GM23338 (cell line): ENCODE data around the gene MMP15. TPM values are rescaled to one million over a fixed set of nuclear protein-coding genes. Genes with fewer than 3 reads are reported as not detected.

Experiments used
- ATAC-seq: fragments of 200-7000 bp; cut with Tn5 transposase; 3 replicates; pipeline ENCODE4 v1.9.1; 2020
- DNase-seq: peaks from one replicate; pipeline ENCODE4 v3.0.0-alpha.2; 2015; ENCODE audit warnings: low spot score
- H2AFZ ChIP-seq: fragments of 200-600 bp; sonication (generic); 2 replicates; pipeline ENCODE4 v1.8.0; 2016; ENCODE audit warnings: antibody characterized with exemption, mild to moderate bottlenecking, moderate library complexity
- H3F3A ChIP-seq: fragments of 200-600 bp; sonication (generic); replicated peaks from 2 replicates; pipeline ENCODE4 v1.8.0; 2017; ENCODE audit warnings: antibody characterized with exemption, mixed run types, low read depth
- H3K27ac ChIP-seq: fragments of 200-600 bp; sonication (generic); 2 replicates; pipeline ENCODE4 v1.6.1; 2016; ENCODE audit warnings: low read depth
- H3K27me3 ChIP-seq: fragments of 200-600 bp; sonication (generic); 2 replicates; pipeline ENCODE4 v1.8.0; 2016; ENCODE audit warnings: mild to moderate bottlenecking, mixed run types, moderate library complexity; ENCODE audit not compliant: insufficient read depth
- H3K36me3 ChIP-seq: fragments of 200-600 bp; sonication (generic); 2 replicates; pipeline ENCODE4 v1.8.0; 2016; ENCODE audit warnings: mild to moderate bottlenecking; ENCODE audit not compliant: insufficient read depth
- H3K4me1 ChIP-seq: fragments of 200-600 bp; sonication (generic); 2 replicates; pipeline ENCODE4 v1.8.0; 2016; ENCODE audit warnings: mild to moderate bottlenecking, moderate library complexity; ENCODE audit not compliant: insufficient read depth
- H3K4me2 ChIP-seq: fragments of 200-600 bp; sonication (generic); 2 replicates; pipeline ENCODE4 v1.7.1; 2017; ENCODE audit warnings: mixed run types
- H3K4me3 ChIP-seq: fragments of 200-600 bp; sonication (generic); 2 replicates; pipeline ENCODE4 v1.6.1; 2016; ENCODE audit warnings: mixed run types
- H3K79me2 ChIP-seq: fragments of 200-600 bp; sonication (generic); replicated peaks from 2 replicates; pipeline ENCODE4 v1.8.0; 2017; ENCODE audit warnings: mild to moderate bottlenecking; ENCODE audit not compliant: insufficient read depth
- H3K9me2 ChIP-seq: fragments of 200-600 bp; sonication (generic); 2 replicates; pipeline ENCODE4 v1.8.0; 2017; ENCODE audit not compliant: insufficient read depth
- H4K20me1 ChIP-seq: fragments of 200-600 bp; sonication (generic); replicated peaks from 2 replicates; pipeline ENCODE4 v1.8.0; 2017; ENCODE audit warnings: mild to moderate bottlenecking; ENCODE audit not compliant: insufficient read depth
- H3K27ac Mint-ChIP-seq: 2 replicates; pipeline ENCODE4 v1.8.0; 2020; ENCODE audit warnings: inconsistent platforms, mild to moderate bottlenecking, moderate library complexity, mixed read lengths
- H3K27me3 Mint-ChIP-seq: 3 replicates; pipeline ENCODE4 v1.8.0; 2022; ENCODE audit warnings: low read depth, mild to moderate bottlenecking, moderate library complexity, mixed read lengths, inconsistent platforms; ENCODE audit not compliant: insufficient read depth, poor library complexity
- H3K36me3 Mint-ChIP-seq: 3 replicates; pipeline ENCODE4 v1.8.0; 2021; ENCODE audit warnings: low read depth, mild to moderate bottlenecking, inconsistent platforms, moderate library complexity, mixed read lengths
- H3K4me1 Mint-ChIP-seq: 3 replicates; pipeline ENCODE4 v1.8.0; 2020; ENCODE audit warnings: mild to moderate bottlenecking, inconsistent platforms, mixed read lengths
- H3K4me3 Mint-ChIP-seq: 3 replicates; pipeline ENCODE4 v1.8.0; 2021; ENCODE audit warnings: moderate library complexity, mild to moderate bottlenecking, inconsistent platforms, mixed read lengths
- H3K9me3 Mint-ChIP-seq: 3 replicates; pipeline ENCODE4 v1.8.0; 2020; ENCODE audit warnings: moderate library complexity, mild to moderate bottlenecking, inconsistent platforms, mixed read lengths
- CREB1 ChIP-seq: fragments of 250-450 bp; sonication (Bioruptor Pico); IDR thresholded peaks from 2 replicates; pipeline ENCODE4 v1.5.0; 2020; ENCODE audit warnings: low read depth, mild to moderate bottlenecking, moderate library complexity
- CTCF ChIP-seq, 2 experiments: fragments of 200-600 bp in 1 of 2; sonication (generic) in 1 of 2; conservative IDR thresholded peaks; 2 replicates each; pipeline versions ENCODE4 v1.5.1 to v1.6.1; 2016 to 2017; ENCODE audit warnings: antibody characterized with exemption in 2 of 2, low read depth in 2 of 2, mild to moderate bottlenecking in 2 of 2, moderate library complexity in 1 of 2
- EZH2 ChIP-seq: fragments of 200-600 bp; sonication (generic); IDR thresholded peaks from one replicate; pipeline ENCODE4 v1.8.0; 2017; ENCODE audit warnings: antibody characterized with exemption, mild to moderate bottlenecking, low read depth; ENCODE audit not compliant: unreplicated experiment
- EZH2phosphoT487 ChIP-seq: fragments of 200-600 bp; sonication (generic); IDR thresholded peaks from one replicate; pipeline ENCODE4 v1.8.1; 2018; ENCODE audit warnings: antibody characterized with exemption; ENCODE audit not compliant: unreplicated experiment
- JUNB ChIP-seq: IDR thresholded peaks from one replicate; pipeline ENCODE4 v1.6.1; 2016; ENCODE audit warnings: antibody characterized with exemption; ENCODE audit not compliant: unreplicated experiment
- NANOG ChIP-seq: IDR thresholded peaks from 2 replicates; pipeline ENCODE4 v1.6.1; 2016; ENCODE audit warnings: antibody characterized with exemption, borderline replicate concordance
- POLR2AphosphoS5 ChIP-seq: IDR thresholded peaks from 2 replicates; pipeline ENCODE4 v1.6.1; 2016; ENCODE audit warnings: antibody characterized with exemption, low read depth
- STAT1 ChIP-seq: IDR thresholded peaks from one replicate; pipeline ENCODE4 v1.6.1; 2016; ENCODE audit warnings: antibody characterized with exemption; ENCODE audit not compliant: unreplicated experiment
- ZNF331 ChIP-seq: fragments of 250-450 bp; sonication (Bioruptor Pico); IDR thresholded peaks from 2 replicates; pipeline ENCODE4 v1.5.0; 2020; ENCODE audit warnings: low read depth, mild to moderate bottlenecking, moderate library complexity
- polyA plus RNA-seq: library from polyadenylated mRNA; unstranded; fragments of >200 nt; fragmentation: Nextera tagmentation; extraction: Ambion mirVana; gene quantifications from 2 replicates; pipeline ENCODE4 v1.2.1, GENCODE V29; 2016
- total RNA-seq: library from RNA; depleted of rRNA; stranded (reverse); fragments of >200 nt; shearing (Covaris generic); gene quantifications from 2 replicates; pipeline ENCODE4 v1.2.3, GENCODE V29; 2014
- TF ChIP-seq, protein P1 (sequence below): IDR thresholded peaks from 2 replicates; pipeline ENCODE4 v1.6.1; 2016; ENCODE audit warnings: antibody characterized with exemption
- TF ChIP-seq, protein P2 (sequence below): IDR thresholded peaks from one replicate; pipeline ENCODE4 v1.6.1; 2018; ENCODE audit warnings: antibody characterized with exemption; ENCODE audit not compliant: unreplicated experiment

MMP15 gene
- total and polyA plus RNA-seq, 2 experiments from 2014 or later = 10.9 to 79.1 TPM

GRCh38 chr16:58056580-58056979 lies 31.0 kb downstream of the MMP15 start:
- H3K79me2 ChIP-seq = no peaks in the 10 kb centered on the region
- no peaks in the 10 kb centered on the region for H3F3A ChIP-seq
- no peaks in the 10 kb centered on the region for H3K4me1 ChIP-seq
- H3K4me3 ChIP-seq = no peak overlapping the region
- TF ChIP-seq POLR2AphosphoS5 (no peak), EZH2 (no peak), NANOG (no peak), EZH2phosphoT487 (no peak), JUNB (no peak), CREB1 (CRISPR knock-in tag) (no peak), CTCF (conservative IDR thresholded peaks at IDR 0.05; ENCODE audit: low read depth in 2 of 2) (no peak), STAT1 (no peak), ZNF331 (CRISPR knock-in tag) (no peak)
- TF ChIP-seq, protein P1, sequence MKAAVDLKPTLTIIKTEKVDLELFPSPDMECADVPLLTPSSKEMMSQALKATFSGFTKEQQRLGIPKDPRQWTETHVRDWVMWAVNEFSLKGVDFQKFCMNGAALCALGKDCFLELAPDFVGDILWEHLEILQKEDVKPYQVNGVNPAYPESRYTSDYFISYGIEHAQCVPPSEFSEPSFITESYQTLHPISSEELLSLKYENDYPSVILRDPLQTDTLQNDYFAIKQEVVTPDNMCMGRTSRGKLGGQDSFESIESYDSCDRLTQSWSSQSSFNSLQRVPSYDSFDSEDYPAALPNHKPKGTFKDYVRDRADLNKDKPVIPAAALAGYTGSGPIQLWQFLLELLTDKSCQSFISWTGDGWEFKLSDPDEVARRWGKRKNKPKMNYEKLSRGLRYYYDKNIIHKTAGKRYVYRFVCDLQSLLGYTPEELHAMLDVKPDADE = no peak
- TF ChIP-seq, protein P2, sequence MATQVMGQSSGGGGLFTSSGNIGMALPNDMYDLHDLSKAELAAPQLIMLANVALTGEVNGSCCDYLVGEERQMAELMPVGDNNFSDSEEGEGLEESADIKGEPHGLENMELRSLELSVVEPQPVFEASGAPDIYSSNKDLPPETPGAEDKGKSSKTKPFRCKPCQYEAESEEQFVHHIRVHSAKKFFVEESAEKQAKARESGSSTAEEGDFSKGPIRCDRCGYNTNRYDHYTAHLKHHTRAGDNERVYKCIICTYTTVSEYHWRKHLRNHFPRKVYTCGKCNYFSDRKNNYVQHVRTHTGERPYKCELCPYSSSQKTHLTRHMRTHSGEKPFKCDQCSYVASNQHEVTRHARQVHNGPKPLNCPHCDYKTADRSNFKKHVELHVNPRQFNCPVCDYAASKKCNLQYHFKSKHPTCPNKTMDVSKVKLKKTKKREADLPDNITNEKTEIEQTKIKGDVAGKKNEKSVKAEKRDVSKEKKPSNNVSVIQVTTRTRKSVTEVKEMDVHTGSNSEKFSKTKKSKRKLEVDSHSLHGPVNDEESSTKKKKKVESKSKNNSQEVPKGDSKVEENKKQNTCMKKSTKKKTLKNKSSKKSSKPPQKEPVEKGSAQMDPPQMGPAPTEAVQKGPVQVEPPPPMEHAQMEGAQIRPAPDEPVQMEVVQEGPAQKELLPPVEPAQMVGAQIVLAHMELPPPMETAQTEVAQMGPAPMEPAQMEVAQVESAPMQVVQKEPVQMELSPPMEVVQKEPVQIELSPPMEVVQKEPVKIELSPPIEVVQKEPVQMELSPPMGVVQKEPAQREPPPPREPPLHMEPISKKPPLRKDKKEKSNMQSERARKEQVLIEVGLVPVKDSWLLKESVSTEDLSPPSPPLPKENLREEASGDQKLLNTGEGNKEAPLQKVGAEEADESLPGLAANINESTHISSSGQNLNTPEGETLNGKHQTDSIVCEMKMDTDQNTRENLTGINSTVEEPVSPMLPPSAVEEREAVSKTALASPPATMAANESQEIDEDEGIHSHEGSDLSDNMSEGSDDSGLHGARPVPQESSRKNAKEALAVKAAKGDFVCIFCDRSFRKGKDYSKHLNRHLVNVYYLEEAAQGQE = no peak
- Mint-ChIP-seq H3K36me3 (no peaks in the 10 kb centered on the region), H3K27ac (no peak overlapping the region), H3K4me3 (no peak overlapping the region), H3K9me3 (no peaks in the 10 kb centered on the region), H3K27me3 (peaks cover 7% of the 10 kb centered on the region), H3K4me1 (peaks cover 5% of the 10 kb centered on the region; the same call in 2 of the 3 replicates)
- H3K36me3 ChIP-seq = no peaks in the 10 kb centered on the region
- H4K20me1 ChIP-seq = no peaks in the 10 kb centered on the region
- no peaks in the 10 kb centered on the region for H3K9me2 ChIP-seq
- H3K27me3 ChIP-seq = no peaks in the 10 kb centered on the region
- no peak overlapping the region for H3K27ac ChIP-seq
- no peak for ATAC-seq
- H3K4me2 ChIP-seq = no peak overlapping the region
- H2AFZ ChIP-seq = no peak overlapping the region
- no peak for DNase-seq
